ENCODE results near the gene SORCS2. TPM values are rescaled to one million over a fixed set of nuclear protein-coding genes. Genes with fewer than 3 reads are reported as not detected.

Gene SORCS2
- total and polyA plus RNA-seq, 2 of the 8 experiments (the other 6 are each of a cell fraction or from before 2014, with no cell fraction given), result 0.36 to 1.8 TPM

- no peak overlapping the region for H3K4ac ChIP-seq (replicated peaks; ENCODE audit: insufficient read length, low read depth, low read length)
- H2BK20ac ChIP-seq (ENCODE audit: low read length), result no peak overlapping the region
- H3K79me1 ChIP-seq (ENCODE audit: low read depth, low read length), result no peaks in the 10 kb centered on the region
- H3K4me2 ChIP-seq (ENCODE audit: insufficient read depth in 1 of 2, low read depth in 2 of 2, low read length in 2 of 2), result no peak overlapping the region
- no peaks in the 10 kb centered on the region for H3K23me2 ChIP-seq (ENCODE audit: low read depth, low read length)
- H3K23ac ChIP-seq (ENCODE audit: insufficient read length), result no peak overlapping the region
- no peak overlapping the region for H2AFZ ChIP-seq (ENCODE audit: low read length)
- H3K18ac ChIP-seq (ENCODE audit: extremely low read depth, low read length), result no peak overlapping the region
- H3K14ac ChIP-seq (ENCODE audit: insufficient read length), result no peak overlapping the region
- CTCF ChIA-PET (ENCODE audit: partially characterized antibody), result interaction anchor here (0.9 to 1.8 kb wide), 2 partner anchors 15 to 52 kb away, joined by 3 to 6 read pairs; no protein-coding TSS in a partner anchor
- peaks cover 0 to 2% of the 10 kb centered on the region in 2 experiments for H4K20me1 ChIP-seq (replicated peaks in 1 of 2; ENCODE audit: control insufficient read depth in 1 of 2, insufficient read depth in 2 of 2, low read length in 2 of 2)
- no peak overlapping the region for H2BK120ac ChIP-seq (replicated peaks; ENCODE audit: low read depth, low read length)
- no peak overlapping the region for H3K56ac ChIP-seq (replicated peaks; ENCODE audit: insufficient read length, low read depth, low read length)
- peak overlapping the region; percentile 28; the same call in 1 of the 2 replicates for H4K8ac ChIP-seq (ENCODE audit: extremely low read depth, insufficient read depth, low read length)
- H3K79me2 ChIP-seq (ENCODE audit: control insufficient read depth in 1 of 2, insufficient read depth in 2 of 2, low read length in 2 of 2), result no peaks in the 10 kb centered on the region
- 95% methylated on average over 20 of the region's 20 CpGs; no CpG with 5 or more reads in 1 of the 2 experiments for WGBS, 2 experiments (ENCODE audit: extremely low coverage in 1 of 2, insufficient coverage in 1 of 2, insufficient read length in 1 of 2, insufficient replicate concordance in 2 of 2, low coverage in 1 of 2, low lambda C conversion rate in 2 of 2, missing lambda C conversion rate in 1 of 2)
- H3K27me3 ChIP-seq (replicated peaks in 1 of 4; ENCODE audit: control insufficient read depth in 3 of 4, extremely low read depth in 1 of 4, insufficient read depth in 3 of 4, low read length in 3 of 4), result no peaks in the 10 kb centered on the region; a peak in 2 of 7 replicates
- no peaks in the 10 kb centered on the region for H3K9me3 ChIP-seq (ENCODE audit: insufficient read depth in 2 of 2, low read depth in 1 of 2, low read length in 1 of 2)
- H3K36me3 ChIP-seq (ENCODE audit: control insufficient read depth in 2 of 4, insufficient read depth in 4 of 4, low read length in 3 of 4), result no peaks in the 10 kb centered on the region
- no peak overlapping the region for H2BK5ac ChIP-seq (ENCODE audit: low read depth, low read length)
- H3K4me1 ChIP-seq (replicated peaks in 1 of 4; ENCODE audit: control insufficient read depth in 3 of 4, insufficient read depth in 4 of 4, low read length in 3 of 4), result no peaks in the 10 kb centered on the region
- no peak overlapping the region for H3K9ac ChIP-seq (replicated peaks in 1 of 4; ENCODE audit: extremely low read depth in 1 of 4, low read depth in 3 of 4, low read length in 3 of 4)
- no peak overlapping the region for H2AK5ac ChIP-seq (ENCODE audit: low read depth, low read length)
- H4K91ac ChIP-seq (replicated peaks; ENCODE audit: insufficient read length, low read length), result no peak overlapping the region
- no peak overlapping the region for H4K5ac ChIP-seq (ENCODE audit: insufficient read length, low read depth, low read length)
- TF ChIP-seq SP1 (IDR thresholded peaks at IDR 0.05; ENCODE audit: low read depth, low read length) (no peak), YY1 (IDR thresholded peaks at IDR 0.05; ENCODE audit: low read depth, low read length) (no peak), EGR1 (IDR thresholded peaks at IDR 0.05; ENCODE audit: borderline replicate concordance, low read depth, low read length) (no peak), CTCF (IDR thresholded peaks at IDR 0.05; ENCODE audit: control extremely low read depth in 1 of 3, insufficient read depth in 1 of 3, low read depth in 1 of 3, low read length in 3 of 3) (no peak), CREB1 (IDR thresholded peaks at IDR 0.05) (no peak), CTBP2 (IDR thresholded peaks at IDR 0.05; ENCODE audit: borderline replicate concordance, insufficient read depth, insufficient read length, low read length) (no peak), SAP30 (IDR thresholded peaks at IDR 0.05; ENCODE audit: insufficient read depth, insufficient replicate concordance, low read length) (no peak), CEBPB (IDR thresholded peaks at IDR 0.05; ENCODE audit: low read depth, low read length) (no peak), MAFK (IDR thresholded peaks at IDR 0.05; ENCODE audit: low read depth, low read length) (no peak), BACH1 (IDR thresholded peaks at IDR 0.05; ENCODE audit: low read length) (no peak)
- H3K4me3 ChIP-seq (ENCODE audit: extremely low read depth in 1 of 4, insufficient read depth in 2 of 4, low read depth in 3 of 4, low read length in 4 of 4), result no peak overlapping the region
- FAIRE-seq (no peak), DNase-seq (ENCODE audit: low read depth in 1 of 2, low spot score in 2 of 2) (no peak)
- no peak overlapping the region for H3K27ac ChIP-seq (ENCODE audit: low read depth, low read length)
- no peak overlapping the region for H2BK15ac ChIP-seq (ENCODE audit: low read length)
- H2BK12ac ChIP-seq (ENCODE audit: low read depth, low read length), result no peak overlapping the region
- POLR2A ChIA-PET (ENCODE audit: partially characterized antibody), result no interaction called here
These were observed 554.2 kb downstream of the SORCS2 start for GRCh38 chr4:7746351-7747061.
